Ovary (tissue), 3 donors: ENCODE results near the gene SLC15A5.

ENCODE experiments used
- CTCF ChIP-seq, 3 donors: fragments of 450-650 bp in 2 of 3; fragments of 200-600 bp in 1 of 3; IDR thresholded peaks; one replicate each; pipeline versions ENCODE4 v1.5.1 to v1.8.0; 2016 to 2022; ENCODE audit warnings: antibody characterized with exemption in 3 of 3, mild to moderate bottlenecking in 1 of 3
- EP300 ChIP-seq: sonication (generic); formaldehyde crosslinking; IDR thresholded peaks from one replicate; pipeline ENCODE4 v1.6.1; 2017; ENCODE audit warnings: antibody characterized with exemption
- POLR2A ChIP-seq: fragments of 450-650 bp; IDR thresholded peaks from one replicate; pipeline ENCODE4 v1.6.1; 2017; ENCODE audit warnings: antibody characterized with exemption, mild to moderate bottlenecking, moderate library complexity
- donor health status: DM: no; HTN: no; CAD: no.

- TF ChIP-seq CTCF (IDR thresholded peaks at IDR 0.05) (no peak), POLR2A (no peak), EP300 (no peak)
Measured at GRCh38 chr12:16272222-16272621, 5.3 kb downstream of the SLC15A5 start.
